Measurements from ENCODE around the gene ZSWIM6.

DNA sequence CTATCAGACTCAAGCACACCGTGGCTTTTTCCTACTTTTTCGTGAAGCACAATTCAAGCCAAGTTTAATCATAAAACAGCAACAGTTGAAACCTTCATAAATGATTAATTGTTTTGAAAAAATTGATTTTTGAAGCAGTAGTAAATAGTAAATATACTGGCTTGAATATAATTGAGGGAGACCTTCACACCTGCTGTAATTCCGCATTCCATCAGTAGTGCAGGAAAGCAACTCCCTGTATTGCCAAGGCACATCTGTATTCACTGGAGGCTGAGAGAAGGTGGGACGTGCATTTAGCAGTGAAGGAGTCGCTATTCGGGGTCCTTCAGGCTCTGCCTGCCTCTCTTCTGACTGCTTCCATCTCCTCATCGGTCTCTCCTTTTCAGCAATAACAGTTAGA, 203.8 kb downstream of the ZSWIM6 start:
- TF ChIP-seq, protein P1, sequence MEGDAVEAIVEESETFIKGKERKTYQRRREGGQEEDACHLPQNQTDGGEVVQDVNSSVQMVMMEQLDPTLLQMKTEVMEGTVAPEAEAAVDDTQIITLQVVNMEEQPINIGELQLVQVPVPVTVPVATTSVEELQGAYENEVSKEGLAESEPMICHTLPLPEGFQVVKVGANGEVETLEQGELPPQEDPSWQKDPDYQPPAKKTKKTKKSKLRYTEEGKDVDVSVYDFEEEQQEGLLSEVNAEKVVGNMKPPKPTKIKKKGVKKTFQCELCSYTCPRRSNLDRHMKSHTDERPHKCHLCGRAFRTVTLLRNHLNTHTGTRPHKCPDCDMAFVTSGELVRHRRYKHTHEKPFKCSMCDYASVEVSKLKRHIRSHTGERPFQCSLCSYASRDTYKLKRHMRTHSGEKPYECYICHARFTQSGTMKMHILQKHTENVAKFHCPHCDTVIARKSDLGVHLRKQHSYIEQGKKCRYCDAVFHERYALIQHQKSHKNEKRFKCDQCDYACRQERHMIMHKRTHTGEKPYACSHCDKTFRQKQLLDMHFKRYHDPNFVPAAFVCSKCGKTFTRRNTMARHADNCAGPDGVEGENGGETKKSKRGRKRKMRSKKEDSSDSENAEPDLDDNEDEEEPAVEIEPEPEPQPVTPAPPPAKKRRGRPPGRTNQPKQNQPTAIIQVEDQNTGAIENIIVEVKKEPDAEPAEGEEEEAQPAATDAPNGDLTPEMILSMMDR (conservative IDR thresholded peaks at IDR 0.05; ENCODE audit: low read depth in 2 of 2) = no peak
- TF ChIP-seq POLR2AphosphoS5 (IDR thresholded peaks at IDR 0.05; ENCODE audit: low read depth) = no peak
- TF ChIP-seq, protein P2, sequence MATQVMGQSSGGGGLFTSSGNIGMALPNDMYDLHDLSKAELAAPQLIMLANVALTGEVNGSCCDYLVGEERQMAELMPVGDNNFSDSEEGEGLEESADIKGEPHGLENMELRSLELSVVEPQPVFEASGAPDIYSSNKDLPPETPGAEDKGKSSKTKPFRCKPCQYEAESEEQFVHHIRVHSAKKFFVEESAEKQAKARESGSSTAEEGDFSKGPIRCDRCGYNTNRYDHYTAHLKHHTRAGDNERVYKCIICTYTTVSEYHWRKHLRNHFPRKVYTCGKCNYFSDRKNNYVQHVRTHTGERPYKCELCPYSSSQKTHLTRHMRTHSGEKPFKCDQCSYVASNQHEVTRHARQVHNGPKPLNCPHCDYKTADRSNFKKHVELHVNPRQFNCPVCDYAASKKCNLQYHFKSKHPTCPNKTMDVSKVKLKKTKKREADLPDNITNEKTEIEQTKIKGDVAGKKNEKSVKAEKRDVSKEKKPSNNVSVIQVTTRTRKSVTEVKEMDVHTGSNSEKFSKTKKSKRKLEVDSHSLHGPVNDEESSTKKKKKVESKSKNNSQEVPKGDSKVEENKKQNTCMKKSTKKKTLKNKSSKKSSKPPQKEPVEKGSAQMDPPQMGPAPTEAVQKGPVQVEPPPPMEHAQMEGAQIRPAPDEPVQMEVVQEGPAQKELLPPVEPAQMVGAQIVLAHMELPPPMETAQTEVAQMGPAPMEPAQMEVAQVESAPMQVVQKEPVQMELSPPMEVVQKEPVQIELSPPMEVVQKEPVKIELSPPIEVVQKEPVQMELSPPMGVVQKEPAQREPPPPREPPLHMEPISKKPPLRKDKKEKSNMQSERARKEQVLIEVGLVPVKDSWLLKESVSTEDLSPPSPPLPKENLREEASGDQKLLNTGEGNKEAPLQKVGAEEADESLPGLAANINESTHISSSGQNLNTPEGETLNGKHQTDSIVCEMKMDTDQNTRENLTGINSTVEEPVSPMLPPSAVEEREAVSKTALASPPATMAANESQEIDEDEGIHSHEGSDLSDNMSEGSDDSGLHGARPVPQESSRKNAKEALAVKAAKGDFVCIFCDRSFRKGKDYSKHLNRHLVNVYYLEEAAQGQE (IDR thresholded peaks at IDR 0.05; ENCODE audit: unreplicated experiment) = no peak
- TF ChIP-seq EZH2 (IDR thresholded peaks at IDR 0.05; ENCODE audit: low read depth, unreplicated experiment) = no peak
- TF ChIP-seq, protein P3, sequence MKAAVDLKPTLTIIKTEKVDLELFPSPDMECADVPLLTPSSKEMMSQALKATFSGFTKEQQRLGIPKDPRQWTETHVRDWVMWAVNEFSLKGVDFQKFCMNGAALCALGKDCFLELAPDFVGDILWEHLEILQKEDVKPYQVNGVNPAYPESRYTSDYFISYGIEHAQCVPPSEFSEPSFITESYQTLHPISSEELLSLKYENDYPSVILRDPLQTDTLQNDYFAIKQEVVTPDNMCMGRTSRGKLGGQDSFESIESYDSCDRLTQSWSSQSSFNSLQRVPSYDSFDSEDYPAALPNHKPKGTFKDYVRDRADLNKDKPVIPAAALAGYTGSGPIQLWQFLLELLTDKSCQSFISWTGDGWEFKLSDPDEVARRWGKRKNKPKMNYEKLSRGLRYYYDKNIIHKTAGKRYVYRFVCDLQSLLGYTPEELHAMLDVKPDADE (IDR thresholded peaks at IDR 0.05) = no peak
- TF ChIP-seq EZH2phosphoT487 (IDR thresholded peaks at IDR 0.05; ENCODE audit: unreplicated experiment) = no peak
- TF ChIP-seq STAT1 (IDR thresholded peaks at IDR 0.05; ENCODE audit: unreplicated experiment) = no peak

All from GM23338 (cell line).